GM19099 (cell line): ENCODE measurements around the gene S1PR3.

Experiments used
- POLR2A ChIP-seq: IDR thresholded peaks from 3 replicates; pipeline ENCODE4 v1.6.1; 2011; ENCODE audit warnings: low read depth; ENCODE audit not compliant: insufficient read length; ENCODE audit errors: extremely low read depth

S1PR3 gene

DNA sequence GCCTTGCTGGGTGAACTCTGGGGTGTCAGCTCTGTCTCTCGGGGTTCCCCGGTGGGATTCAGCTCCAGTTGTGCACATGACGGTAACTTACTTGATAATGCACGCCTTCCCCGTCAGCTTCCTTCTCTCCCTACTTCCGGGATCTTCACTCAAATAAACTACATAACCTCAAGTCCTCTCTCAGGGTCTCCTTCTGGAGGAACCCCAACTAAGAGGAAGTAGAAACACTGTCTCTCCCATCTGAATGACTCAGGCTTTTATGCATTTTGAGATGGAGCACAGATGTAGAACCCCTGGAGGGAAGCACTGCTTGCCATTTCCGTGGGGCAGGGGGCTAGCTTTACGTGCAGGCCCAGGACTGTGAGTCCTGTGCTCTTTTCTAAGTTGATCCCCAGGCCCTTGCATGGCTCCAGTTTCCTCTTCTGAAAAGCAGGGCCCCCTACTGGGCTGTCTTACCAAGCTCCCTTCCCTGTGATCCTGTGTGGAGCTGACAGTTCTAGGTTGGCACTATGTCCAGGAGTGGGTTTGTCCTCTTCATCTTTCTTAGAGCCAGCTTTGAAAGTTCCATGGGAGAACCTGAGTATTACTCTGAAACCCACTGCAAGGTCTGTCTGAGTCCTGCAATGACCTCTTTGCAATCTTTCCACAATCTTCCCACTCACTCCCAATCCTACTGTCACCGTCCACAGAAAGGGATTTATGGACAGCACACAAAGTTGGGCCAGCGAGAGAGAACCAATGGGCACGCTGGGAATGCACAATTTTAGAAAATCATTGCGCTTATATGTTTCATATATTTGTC lies 17.7 kb downstream of the S1PR3 start:
- no peak for TF ChIP-seq POLR2A

- TF ChIP-seq POLR2A: no peak
These were observed 18.2 kb downstream of the S1PR3 start for GRCh38 chr9:89009546-89009840.

- no peak for TF ChIP-seq POLR2A
These were observed 18.8 kb downstream of the S1PR3 start for GRCh38 chr9:89010056-89010455.

DNA sequence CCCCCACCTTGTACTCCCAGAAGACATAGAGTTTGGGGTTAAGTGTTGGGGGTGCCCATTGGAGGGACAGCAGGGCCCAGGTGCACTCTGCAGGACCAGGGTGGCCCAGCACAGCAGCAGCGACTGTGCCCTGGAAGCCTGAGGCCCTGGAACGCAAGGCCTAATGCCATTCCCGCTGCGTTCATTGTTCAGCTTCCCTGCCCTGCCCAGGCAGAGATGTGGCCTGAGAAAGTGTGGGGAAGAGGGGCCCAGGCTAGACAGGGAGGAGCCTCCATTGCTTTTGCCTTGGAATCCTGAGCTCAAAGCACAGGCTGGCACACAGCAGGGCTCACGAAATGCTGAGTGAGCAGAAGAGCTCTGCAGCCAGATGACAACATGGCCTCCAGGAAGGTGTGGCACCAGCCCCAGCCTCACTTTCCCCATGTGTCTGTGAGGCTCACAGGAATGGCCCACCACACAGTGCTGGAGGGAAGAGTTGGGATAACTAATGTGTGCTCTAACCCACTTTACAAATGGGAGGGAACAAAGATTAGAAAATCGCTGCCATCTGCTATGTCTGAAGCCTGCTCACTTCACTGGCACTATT lies 19.4 kb downstream of the S1PR3 start:
- no peak for TF ChIP-seq POLR2A

GRCh38 chr9:89011683-89012082 lies 20.4 kb downstream of the S1PR3 start:
- no peak for TF ChIP-seq POLR2A

DNA sequence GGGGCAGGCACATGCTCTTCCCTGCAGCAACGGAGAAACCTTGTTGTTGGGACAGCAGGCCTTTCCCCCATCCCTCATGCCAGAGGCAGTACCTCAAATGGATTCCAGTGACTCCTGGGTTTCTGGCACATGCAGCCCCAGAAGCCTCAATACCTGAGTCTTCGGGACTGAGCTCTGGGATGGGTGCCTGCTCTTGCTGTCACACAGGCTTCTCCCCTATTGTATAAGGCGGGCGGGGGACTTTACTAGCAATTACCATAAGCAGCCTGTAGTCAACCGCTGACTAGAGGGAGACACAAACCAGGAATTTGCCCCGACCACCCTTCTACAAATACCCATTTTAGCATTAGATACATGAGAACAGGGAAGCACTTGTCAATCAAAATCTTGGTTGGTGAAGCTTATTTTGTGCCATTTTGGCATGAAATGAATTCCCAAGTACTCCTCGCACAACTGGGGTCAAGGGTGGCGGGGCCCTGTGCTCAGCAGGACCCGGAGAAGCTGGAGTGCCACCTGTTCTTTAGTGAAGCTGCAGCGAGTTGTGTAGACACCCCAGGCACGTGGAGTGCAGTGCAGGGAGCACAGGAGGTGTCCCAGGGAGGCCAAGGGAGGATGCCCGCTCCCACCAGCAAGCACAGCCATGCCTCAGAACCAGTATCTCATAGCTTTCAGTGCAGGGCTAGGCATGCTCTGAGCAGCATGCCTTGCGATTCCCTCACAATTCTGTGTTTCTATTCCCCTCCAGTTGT lies 21.2 kb downstream of the S1PR3 start:
- no peak for TF ChIP-seq POLR2A

DNA sequence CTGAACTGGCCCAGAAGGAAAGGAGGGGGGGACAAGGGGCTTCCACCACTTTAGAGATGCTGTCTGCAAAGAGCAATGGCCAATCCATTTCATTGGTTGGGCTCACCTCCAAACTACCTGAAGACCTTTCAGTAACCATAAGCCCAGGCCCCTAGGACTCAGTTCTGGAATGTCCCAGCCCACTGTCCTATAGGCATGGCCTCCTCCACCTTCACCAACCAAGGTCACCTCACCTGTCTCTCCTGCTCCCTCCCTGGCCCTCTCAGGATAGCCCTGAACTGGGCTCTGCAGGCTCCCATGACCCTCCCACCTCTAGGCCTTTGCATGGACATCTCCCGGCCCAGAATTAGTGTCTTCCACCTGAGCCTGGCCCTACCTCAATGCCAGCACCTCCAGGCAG lies 22.4 kb downstream of the S1PR3 start:
- no peak for TF ChIP-seq POLR2A

- TF ChIP-seq POLR2A: no peak
These were observed 22.9 kb downstream of the S1PR3 start for GRCh38 chr9:89014153-89014552.

DNA sequence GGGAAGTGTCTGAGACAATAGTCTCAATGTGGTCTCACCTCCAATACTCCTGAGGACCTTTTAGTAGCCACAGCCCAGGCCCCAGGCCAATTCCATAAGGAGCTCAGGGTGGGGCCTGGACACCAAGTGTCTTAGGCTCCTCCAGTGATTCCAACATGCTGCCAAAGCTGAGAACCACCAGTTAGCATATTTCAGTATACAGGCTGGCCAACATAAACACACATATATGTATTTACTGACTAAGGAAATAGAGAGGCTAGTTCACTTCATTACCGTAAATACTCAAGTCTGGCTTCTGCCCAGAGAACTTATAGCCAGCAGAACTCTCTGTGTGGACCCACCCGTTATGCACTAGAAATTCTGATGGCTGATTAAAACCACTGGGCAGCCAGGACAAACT lies 24.1 kb downstream of the S1PR3 start:
- TF ChIP-seq POLR2A: no peak

DNA sequence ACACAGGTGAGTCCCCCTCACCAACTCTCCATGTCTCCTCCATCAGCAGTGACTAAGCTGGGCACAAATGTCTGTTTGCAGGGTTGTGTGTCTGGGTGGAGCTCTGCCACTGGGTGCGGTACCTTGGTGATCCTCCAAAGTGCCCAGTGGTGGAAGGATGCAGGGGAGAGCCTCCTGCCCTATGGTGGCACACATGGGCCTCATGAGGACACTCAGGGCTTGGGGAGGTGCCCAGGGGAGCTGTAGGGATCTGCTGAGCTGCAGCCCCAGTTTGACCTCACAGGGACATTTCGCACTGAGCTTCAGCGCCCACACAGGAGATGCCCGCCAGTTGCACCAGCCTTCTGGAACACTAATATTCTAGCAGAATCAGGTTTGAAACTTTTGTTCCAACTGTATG lies 29.5 kb downstream of the S1PR3 start:
- TF ChIP-seq POLR2A: no peak

- no peak for TF ChIP-seq POLR2A
These were observed 30.0 kb downstream of the S1PR3 start for GRCh38 chr9:89021154-89021803.

DNA sequence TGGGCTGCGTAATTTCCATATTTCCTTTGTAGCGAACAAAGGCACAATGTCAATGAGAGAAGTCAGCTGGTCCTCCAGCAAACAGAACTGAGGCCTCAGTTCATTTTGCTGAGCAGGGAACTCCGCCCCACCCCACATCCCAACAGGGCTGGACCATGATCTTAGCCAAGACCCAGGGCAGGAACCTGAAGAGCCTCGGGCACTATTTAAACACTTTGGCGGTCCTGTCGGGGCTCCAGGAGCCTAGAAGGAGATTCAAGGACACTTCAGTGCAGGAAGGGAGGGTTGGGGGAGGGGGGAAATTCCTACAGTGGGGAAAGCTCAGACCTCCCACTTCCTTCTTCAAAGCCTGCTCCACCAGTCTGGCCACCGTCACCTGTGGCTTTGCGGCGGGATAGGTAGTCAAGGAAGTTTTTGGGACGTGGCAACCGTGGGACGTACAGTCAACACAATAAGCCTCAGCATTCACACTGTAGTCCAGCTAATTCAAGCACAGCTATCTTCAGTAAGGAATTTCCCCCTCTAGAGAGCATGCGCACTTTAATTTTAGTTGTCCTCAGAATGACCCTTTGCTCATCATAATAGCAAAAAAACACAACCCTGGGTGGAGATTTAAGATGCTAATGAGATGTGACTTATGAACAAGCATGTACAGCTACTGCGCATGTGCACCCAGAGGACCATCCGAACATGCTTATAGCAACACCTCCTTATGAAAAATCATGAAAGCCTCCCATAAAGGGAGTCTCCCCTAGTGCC lies 30.9 kb downstream of the S1PR3 start:
- TF ChIP-seq POLR2A: no peak

- TF ChIP-seq POLR2A: no peak
These were observed 31.6 kb downstream of the S1PR3 start for GRCh38 chr9:89022902-89023301.

DNA sequence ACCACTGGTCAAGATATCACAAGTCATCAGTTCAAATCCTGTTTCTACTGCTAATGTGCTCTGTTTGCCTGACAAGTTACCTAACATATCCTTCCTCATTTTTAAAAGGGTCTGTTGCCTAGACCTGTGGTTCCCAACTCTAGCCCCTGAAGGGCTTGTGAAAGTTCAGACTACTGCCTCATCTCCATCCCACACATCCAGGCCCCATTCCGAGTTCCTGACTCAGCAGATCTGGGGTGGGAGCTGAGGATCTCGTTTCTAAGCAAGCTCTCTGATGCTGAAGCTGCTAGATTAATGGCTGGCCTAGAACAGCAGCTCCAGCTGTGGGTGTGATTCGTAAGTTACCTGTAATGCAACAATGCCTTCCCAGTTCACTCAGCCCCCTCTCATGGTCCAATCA lies 32.5 kb downstream of the S1PR3 start:
- no peak for TF ChIP-seq POLR2A

DNA sequence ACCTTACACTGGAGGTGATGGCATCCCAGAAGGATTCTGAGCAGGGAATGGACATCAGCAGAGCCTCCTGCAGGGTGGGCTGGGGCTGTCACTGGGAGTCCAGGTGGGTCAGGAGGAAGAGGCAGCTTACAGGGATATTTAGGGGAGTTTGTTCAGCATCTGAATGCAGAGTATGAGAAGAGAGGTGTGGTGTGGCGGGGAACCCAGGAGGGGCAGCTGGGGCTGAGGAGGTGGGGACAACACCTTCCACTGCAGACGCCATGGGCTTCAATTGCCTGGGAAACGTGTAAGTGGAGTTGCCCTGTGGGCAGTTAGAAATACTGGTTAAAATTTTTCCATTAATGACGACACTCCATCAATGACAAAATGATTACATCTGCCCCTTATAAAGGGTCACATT lies 33.5 kb downstream of the S1PR3 start:
- TF ChIP-seq POLR2A: no peak
